HEK293 (cell line): ENCODE results near the gene LONP2.

ENCODE experiments used
- CTCF ChIA-PET: fragments of 350-600 bp; formaldehyde crosslinking; extraction: SDS; loops from one replicate; lab custom pipeline; 2021; ENCODE audit warnings: antibody characterized with exemption; lab: Yijun Ruan, JAX
- POLR2A ChIA-PET: fragments of 300-600 bp; formaldehyde crosslinking; extraction: SDS; loops from one replicate; lab custom pipeline; 2020; ENCODE audit warnings: antibody characterized with exemption, inconsistent platforms; lab: Yijun Ruan, JAX
- H3K27ac ChIP-seq: fragments of 200-500 bp; sonication (Bioruptor generic); 2 replicates; pipeline ENCODE4 v1.5.1; 2014; ENCODE audit warnings: low read depth, low read length, control low read depth, inconsistent platforms; ENCODE audit errors: extremely low read depth
- H3K36me3 ChIP-seq, 2 experiments: fragments of 200-500 bp in 1 of 2; sonication (Bioruptor generic) in 1 of 2; 1 replicate in 1 of 2; 2 replicates in 1 of 2; pipeline ENCODE4 v1.5.1; 2014 to 2017; ENCODE audit warnings: inconsistent platforms in 2 of 2, low read length in 2 of 2; ENCODE audit not compliant: control insufficient read depth in 2 of 2, insufficient read depth in 1 of 2
- H3K4me1 ChIP-seq: fragments of 200-500 bp; sonication (Bioruptor generic); 2 replicates; pipeline ENCODE4 v1.5.1; 2014; ENCODE audit warnings: mild to moderate bottlenecking, low read length, inconsistent platforms; ENCODE audit not compliant: control insufficient read depth, insufficient read depth
- H3K4me3 ChIP-seq: 2 replicates; pipeline ENCODE4 v1.5.1; 2011; ENCODE audit warnings: low read depth, mild to moderate bottlenecking, control low read depth, low read length, moderate library complexity
- H3K9me3 ChIP-seq: fragments of 200-500 bp; sonication (Bioruptor generic); 2 replicates; pipeline ENCODE4 v1.5.1; 2014; ENCODE audit warnings: low read depth, low read length, inconsistent platforms; ENCODE audit not compliant: control insufficient read depth, insufficient read depth
- HOXD13 ChIP-seq: sonication (generic); formaldehyde crosslinking; IDR thresholded peaks from 2 replicates; pipeline ENCODE4 v1.8.0; 2022; ENCODE audit warnings: missing genetic modification reagents, borderline replicate concordance
- KLF9 ChIP-seq: fragments of 450-650 bp; formaldehyde crosslinking; IDR thresholded peaks from 2 replicates; pipeline ENCODE4 v1.5.1; 2016; ENCODE audit warnings: missing biosample characterization, missing genetic modification characterization, low read depth
- MZF1 ChIP-seq: fragments of 450-650 bp; formaldehyde crosslinking; IDR thresholded peaks from 2 replicates; pipeline ENCODE4 v1.5.1; 2017; ENCODE audit warnings: missing biosample characterization, missing genetic modification characterization, borderline replicate concordance
- ZBTB7A ChIP-seq: fragments of 450-650 bp; formaldehyde crosslinking; IDR thresholded peaks from 2 replicates; pipeline ENCODE4 v1.5.1; 2016; ENCODE audit warnings: low read depth, missing biosample characterization, missing genetic modification characterization
- ZFP41 ChIP-seq: fragments of 450-650 bp; formaldehyde crosslinking; IDR thresholded peaks from 2 replicates; pipeline ENCODE4 v1.5.1; 2016; ENCODE audit warnings: missing biosample characterization, missing genetic modification characterization, borderline replicate concordance
- ZNF157 ChIP-seq: fragments of 450-650 bp; formaldehyde crosslinking; IDR thresholded peaks from 2 replicates; pipeline ENCODE4 v1.5.1; 2016; ENCODE audit warnings: missing biosample characterization, missing genetic modification characterization
- ZNF174 ChIP-seq: fragments of 450-650 bp; formaldehyde crosslinking; IDR thresholded peaks from 2 replicates; pipeline ENCODE4 v1.5.0; 2017; ENCODE audit warnings: missing biosample characterization, mild to moderate bottlenecking, missing genetic modification characterization
- ZNF302 ChIP-seq: fragments of 450-650 bp; formaldehyde crosslinking; IDR thresholded peaks from 2 replicates; pipeline ENCODE4 v1.5.1; 2016; ENCODE audit warnings: missing biosample characterization, missing genetic modification characterization, low read depth
- ZNF324 ChIP-seq: fragments of 450-650 bp; formaldehyde crosslinking; IDR thresholded peaks from 2 replicates; pipeline ENCODE4 v1.5.1; 2016; ENCODE audit warnings: missing biosample characterization, missing genetic modification characterization
- ZNF335 ChIP-seq: fragments of 450-650 bp; formaldehyde crosslinking; conservative IDR thresholded peaks from 2 replicates; pipeline ENCODE4 v1.5.1; 2016; ENCODE audit warnings: missing biosample characterization, missing genetic modification characterization
- ZNF521 ChIP-seq: fragments of 450-650 bp; formaldehyde crosslinking; IDR thresholded peaks from 2 replicates; pipeline ENCODE4 v1.5.1; 2017; ENCODE audit warnings: missing biosample characterization, mild to moderate bottlenecking, missing genetic modification characterization
- ZNF548 ChIP-seq: fragments of 450-650 bp; formaldehyde crosslinking; IDR thresholded peaks from 2 replicates; pipeline ENCODE4 v1.5.1; 2016; ENCODE audit warnings: missing biosample characterization, missing genetic modification characterization
- ZNF610 ChIP-seq: fragments of 450-650 bp; formaldehyde crosslinking; IDR thresholded peaks from 2 replicates; pipeline ENCODE4 v1.5.1; 2016; ENCODE audit warnings: missing biosample characterization, missing genetic modification characterization, borderline replicate concordance
- ZNF670 ChIP-seq: fragments of 450-650 bp; formaldehyde crosslinking; IDR thresholded peaks from 2 replicates; pipeline ENCODE4 v1.5.1; 2016; ENCODE audit warnings: missing biosample characterization, missing genetic modification characterization, low read depth
- ZNF776 ChIP-seq: fragments of 450-650 bp; formaldehyde crosslinking; IDR thresholded peaks from 2 replicates; pipeline ENCODE4 v1.5.0; 2017; ENCODE audit warnings: missing biosample characterization, missing genetic modification characterization, borderline replicate concordance
- TF ChIP-seq, protein P1 (sequence below): fragments of 450-650 bp; formaldehyde crosslinking; IDR thresholded peaks from 2 replicates; pipeline ENCODE4 v1.5.1; 2016; ENCODE audit warnings: missing biosample characterization, missing genetic modification characterization
- TF ChIP-seq, protein P2 (sequence below): fragments of 450-650 bp; formaldehyde crosslinking; IDR thresholded peaks from 2 replicates; pipeline ENCODE4 v1.5.1; 2016; ENCODE audit warnings: missing biosample characterization, missing genetic modification characterization, low read depth
- TF ChIP-seq, protein P3 (sequence below): fragments of 450-650 bp; formaldehyde crosslinking; conservative IDR thresholded peaks from 2 replicates; pipeline ENCODE4 v1.5.1; 2016; ENCODE audit warnings: low read depth, missing biosample characterization, missing genetic modification characterization
- TF ChIP-seq, protein P4 (sequence below): fragments of 450-650 bp; formaldehyde crosslinking; IDR thresholded peaks from 2 replicates; pipeline ENCODE4 v1.5.1; 2016; ENCODE audit warnings: missing biosample characterization, missing genetic modification characterization
- TF ChIP-seq, protein P5 (sequence below): sonication (generic); formaldehyde crosslinking; IDR thresholded peaks from 2 replicates; pipeline ENCODE4 v1.8.1; 2022; ENCODE audit warnings: mild to moderate bottlenecking, moderate library complexity, missing genetic modification reagents

The LONP2 gene

DNA sequence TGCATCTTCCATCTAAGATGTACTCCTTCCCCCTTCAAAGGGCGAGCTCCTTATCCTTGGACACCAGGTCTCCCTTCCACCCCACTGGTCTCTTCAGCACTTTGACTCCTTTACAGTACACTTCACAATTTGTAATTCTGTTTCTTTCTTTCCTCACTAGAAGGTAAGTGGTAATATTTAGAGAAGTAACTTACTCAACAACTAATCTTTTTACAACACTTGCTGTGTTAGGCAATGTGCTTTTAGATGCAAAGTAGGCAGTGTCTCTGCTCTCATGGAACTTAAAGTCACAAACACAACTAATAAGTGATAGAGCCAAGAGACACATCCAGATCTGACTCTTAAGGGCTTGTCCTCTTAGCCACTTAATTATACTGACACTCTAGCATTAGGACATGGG is 134.7 kb downstream of the LONP2 start:
- Histone ChIP-seq H3K4me1 (peaks cover 16% of the 10 kb centered on the region), H3K36me3 (no peaks in the 10 kb centered on the region; a peak in 1 of 3 replicates), H3K9me3 (no peaks in the 10 kb centered on the region), H3K27ac (no peak overlapping the region), H3K4me3 (no peak overlapping the region)
- ChIA-PET CTCF (interaction anchor here (0.6 kb wide), 1 partner anchor 253 kb away, joined by 3 read pairs; no protein-coding TSS in a partner anchor), POLR2A (interaction anchor here (2.0 kb wide), 1 partner anchor 13 kb away, joined by 7 read pairs; no protein-coding TSS in a partner anchor)
- no peak for TF ChIP-seq ZNF174 (tag by site-specific recombination)
- TF ChIP-seq ZNF670 (tag by site-specific recombination) = no peak
- no peak for TF ChIP-seq ZNF521
- no peak for TF ChIP-seq HOXD13
- TF ChIP-seq ZNF776 (tag by site-specific recombination) = no peak
- TF ChIP-seq ZNF335 (tag by site-specific recombination) = no peak
- no peak for TF ChIP-seq ZNF324 (tag by site-specific recombination)
- TF ChIP-seq ZNF548 (tag by site-specific recombination) = no peak
- no peak for TF ChIP-seq MZF1 (tag by site-specific recombination)
- TF ChIP-seq, protein P1, sequence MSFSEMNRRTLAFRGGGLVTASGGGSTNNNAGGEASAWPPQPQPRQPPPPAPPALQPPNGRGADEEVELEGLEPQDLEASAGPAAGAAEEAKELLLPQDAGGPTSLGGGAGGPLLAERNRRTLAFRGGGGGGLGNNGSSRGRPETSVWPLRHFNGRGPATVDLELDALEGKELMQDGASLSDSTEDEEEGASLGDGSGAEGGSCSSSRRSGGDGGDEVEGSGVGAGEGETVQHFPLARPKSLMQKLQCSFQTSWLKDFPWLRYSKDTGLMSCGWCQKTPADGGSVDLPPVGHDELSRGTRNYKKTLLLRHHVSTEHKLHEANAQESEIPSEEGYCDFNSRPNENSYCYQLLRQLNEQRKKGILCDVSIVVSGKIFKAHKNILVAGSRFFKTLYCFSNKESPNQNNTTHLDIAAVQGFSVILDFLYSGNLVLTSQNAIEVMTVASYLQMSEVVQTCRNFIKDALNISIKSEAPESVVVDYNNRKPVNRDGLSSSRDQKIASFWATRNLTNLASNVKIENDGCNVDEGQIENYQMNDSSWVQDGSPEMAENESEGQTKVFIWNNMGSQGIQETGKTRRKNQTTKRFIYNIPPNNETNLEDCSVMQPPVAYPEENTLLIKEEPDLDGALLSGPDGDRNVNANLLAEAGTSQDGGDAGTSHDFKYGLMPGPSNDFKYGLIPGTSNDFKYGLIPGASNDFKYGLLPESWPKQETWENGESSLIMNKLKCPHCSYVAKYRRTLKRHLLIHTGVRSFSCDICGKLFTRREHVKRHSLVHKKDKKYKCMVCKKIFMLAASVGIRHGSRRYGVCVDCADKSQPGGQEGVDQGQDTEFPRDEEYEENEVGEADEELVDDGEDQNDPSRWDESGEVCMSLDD (tag by site-specific recombination) = no peak
- TF ChIP-seq ZBTB7A = no peak
- TF ChIP-seq KLF9 (tag by site-specific recombination) = no peak
- TF ChIP-seq ZNF157 = no peak
- TF ChIP-seq, protein P2, sequence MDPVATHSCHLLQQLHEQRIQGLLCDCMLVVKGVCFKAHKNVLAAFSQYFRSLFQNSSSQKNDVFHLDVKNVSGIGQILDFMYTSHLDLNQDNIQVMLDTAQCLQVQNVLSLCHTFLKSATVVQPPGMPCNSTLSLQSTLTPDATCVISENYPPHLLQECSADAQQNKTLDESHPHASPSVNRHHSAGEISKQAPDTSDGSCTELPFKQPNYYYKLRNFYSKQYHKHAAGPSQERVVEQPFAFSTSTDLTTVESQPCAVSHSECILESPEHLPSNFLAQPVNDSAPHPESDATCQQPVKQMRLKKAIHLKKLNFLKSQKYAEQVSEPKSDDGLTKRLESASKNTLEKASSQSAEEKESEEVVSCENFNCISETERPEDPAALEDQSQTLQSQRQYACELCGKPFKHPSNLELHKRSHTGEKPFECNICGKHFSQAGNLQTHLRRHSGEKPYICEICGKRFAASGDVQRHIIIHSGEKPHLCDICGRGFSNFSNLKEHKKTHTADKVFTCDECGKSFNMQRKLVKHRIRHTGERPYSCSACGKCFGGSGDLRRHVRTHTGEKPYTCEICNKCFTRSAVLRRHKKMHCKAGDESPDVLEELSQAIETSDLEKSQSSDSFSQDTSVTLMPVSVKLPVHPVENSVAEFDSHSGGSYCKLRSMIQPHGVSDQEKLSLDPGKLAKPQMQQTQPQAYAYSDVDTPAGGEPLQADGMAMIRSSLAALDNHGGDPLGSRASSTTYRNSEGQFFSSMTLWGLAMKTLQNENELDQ (tag by site-specific recombination) = no peak
- TF ChIP-seq ZNF610 (tag by site-specific recombination) = no peak
- TF ChIP-seq, protein P3, sequence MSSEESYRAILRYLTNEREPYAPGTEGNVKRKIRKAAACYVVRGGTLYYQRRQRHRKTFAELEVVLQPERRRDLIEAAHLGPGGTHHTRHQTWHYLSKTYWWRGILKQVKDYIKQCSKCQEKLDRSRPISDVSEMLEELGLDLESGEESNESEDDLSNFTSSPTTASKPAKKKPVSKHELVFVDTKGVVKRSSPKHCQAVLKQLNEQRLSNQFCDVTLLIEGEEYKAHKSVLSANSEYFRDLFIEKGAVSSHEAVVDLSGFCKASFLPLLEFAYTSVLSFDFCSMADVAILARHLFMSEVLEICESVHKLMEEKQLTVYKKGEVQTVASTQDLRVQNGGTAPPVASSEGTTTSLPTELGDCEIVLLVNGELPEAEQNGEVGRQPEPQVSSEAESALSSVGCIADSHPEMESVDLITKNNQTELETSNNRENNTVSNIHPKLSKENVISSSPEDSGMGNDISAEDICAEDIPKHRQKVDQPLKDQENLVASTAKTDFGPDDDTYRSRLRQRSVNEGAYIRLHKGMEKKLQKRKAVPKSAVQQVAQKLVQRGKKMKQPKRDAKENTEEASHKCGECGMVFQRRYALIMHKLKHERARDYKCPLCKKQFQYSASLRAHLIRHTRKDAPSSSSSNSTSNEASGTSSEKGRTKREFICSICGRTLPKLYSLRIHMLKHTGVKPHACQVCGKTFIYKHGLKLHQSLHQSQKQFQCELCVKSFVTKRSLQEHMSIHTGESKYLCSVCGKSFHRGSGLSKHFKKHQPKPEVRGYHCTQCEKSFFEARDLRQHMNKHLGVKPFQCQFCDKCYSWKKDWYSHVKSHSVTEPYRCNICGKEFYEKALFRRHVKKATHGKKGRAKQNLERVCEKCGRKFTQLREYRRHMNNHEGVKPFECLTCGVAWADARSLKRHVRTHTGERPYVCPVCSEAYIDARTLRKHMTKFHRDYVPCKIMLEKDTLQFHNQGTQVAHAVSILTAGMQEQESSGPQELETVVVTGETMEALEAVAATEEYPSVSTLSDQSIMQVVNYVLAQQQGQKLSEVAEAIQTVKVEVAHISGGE (tag by site-specific recombination) = no peak
- TF ChIP-seq ZNF302 (tag by site-specific recombination) = no peak

DNA sequence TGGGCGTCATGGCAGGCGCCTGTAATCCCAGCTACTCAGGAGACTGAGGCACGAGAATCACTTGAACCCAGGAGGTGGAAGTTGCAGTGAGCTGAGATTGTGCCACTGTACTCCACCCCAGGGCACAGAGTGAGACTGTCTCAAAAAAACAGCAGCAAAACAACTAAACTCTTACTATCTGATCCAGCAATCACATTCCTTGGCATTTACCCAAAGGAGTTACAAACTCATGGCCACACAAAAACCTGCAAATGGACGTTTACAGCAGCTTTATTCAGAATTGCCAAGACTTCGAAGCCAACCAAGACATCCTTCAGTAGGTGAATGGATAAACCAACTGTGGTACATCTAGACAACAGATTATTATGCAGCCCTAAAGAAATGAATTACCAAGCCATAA is 137.1 kb downstream of the LONP2 start:
- H3K4me3 ChIP-seq = no peak overlapping the region
- no peaks in the 10 kb centered on the region for H3K9me3 ChIP-seq
- H3K36me3 ChIP-seq = no peaks in the 10 kb centered on the region; a peak in 1 of 3 replicates
- ChIA-PET CTCF (no interaction called here), POLR2A (no interaction called here)
- H3K27ac ChIP-seq = no peak overlapping the region
- peaks cover 8% of the 10 kb centered on the region; the same call in 1 of the 2 replicates for H3K4me1 ChIP-seq
- no peak for TF ChIP-seq ZFP41
- TF ChIP-seq, protein P4, sequence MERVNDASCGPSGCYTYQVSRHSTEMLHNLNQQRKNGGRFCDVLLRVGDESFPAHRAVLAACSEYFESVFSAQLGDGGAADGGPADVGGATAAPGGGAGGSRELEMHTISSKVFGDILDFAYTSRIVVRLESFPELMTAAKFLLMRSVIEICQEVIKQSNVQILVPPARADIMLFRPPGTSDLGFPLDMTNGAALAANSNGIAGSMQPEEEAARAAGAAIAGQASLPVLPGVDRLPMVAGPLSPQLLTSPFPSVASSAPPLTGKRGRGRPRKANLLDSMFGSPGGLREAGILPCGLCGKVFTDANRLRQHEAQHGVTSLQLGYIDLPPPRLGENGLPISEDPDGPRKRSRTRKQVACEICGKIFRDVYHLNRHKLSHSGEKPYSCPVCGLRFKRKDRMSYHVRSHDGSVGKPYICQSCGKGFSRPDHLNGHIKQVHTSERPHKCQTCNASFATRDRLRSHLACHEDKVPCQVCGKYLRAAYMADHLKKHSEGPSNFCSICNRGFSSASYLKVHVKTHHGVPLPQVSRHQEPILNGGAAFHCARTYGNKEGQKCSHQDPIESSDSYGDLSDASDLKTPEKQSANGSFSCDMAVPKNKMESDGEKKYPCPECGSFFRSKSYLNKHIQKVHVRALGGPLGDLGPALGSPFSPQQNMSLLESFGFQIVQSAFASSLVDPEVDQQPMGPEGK = no peak
- TF ChIP-seq, protein P5, sequence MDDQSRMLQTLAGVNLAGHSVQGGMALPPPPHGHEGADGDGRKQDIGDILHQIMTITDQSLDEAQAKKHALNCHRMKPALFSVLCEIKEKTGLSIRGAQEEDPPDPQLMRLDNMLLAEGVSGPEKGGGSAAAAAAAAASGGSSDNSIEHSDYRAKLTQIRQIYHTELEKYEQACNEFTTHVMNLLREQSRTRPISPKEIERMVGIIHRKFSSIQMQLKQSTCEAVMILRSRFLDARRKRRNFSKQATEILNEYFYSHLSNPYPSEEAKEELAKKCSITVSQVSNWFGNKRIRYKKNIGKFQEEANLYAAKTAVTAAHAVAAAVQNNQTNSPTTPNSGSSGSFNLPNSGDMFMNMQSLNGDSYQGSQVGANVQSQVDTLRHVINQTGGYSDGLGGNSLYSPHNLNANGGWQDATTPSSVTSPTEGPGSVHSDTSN (CRISPR knock-in tag) = no peak
